IPS DF 19.7 (cell line): ENCODE data around the gene KRABD2.
"Not testable (repeated sequence)": the region's sequence is repeated elsewhere in the genome, so short reads cannot be mapped to it uniquely, and the experiment has no call there.

Source experiments
- DNase-seq: peaks from one replicate; pipeline ENCODE4 v3.0.0-alpha.2; 2013; ENCODE audit warnings: low read depth, low spot score

Gene KRABD2

GRCh38 chr17:8360751-8361150, 15.8 kb downstream of the KRABD2 start:
- no peak for DNase-seq

- DNase-seq = no peak
These were observed 16.2 kb downstream of the KRABD2 start for GRCh38 chr17:8360260-8360659.

- no peak for DNase-seq
These were observed 16.7 kb downstream of the KRABD2 start for GRCh38 chr17:8359769-8360168.

GRCh38 chr17:8357910-8358309, 18.6 kb downstream of the KRABD2 start:
- no peak for DNase-seq

GRCh38 chr17:8354236-8354635, 22.3 kb downstream of the KRABD2 start:
- no peak for DNase-seq

- DNase-seq = no peak
These were observed 22.8 kb downstream of the KRABD2 start for GRCh38 chr17:8353736-8354135.

- no peak for DNase-seq
These were observed 26.2 kb downstream of the KRABD2 start for GRCh38 chr17:8350339-8350738.

GRCh38 chr17:8347001-8347400, 29.5 kb downstream of the KRABD2 start:
- DNase-seq = not testable (repeated sequence)

- no peak for DNase-seq
These were observed 30.4 kb downstream of the KRABD2 start for GRCh38 chr17:8345951-8346665.

- DNase-seq = no peak
These were observed 31.3 kb downstream of the KRABD2 start for GRCh38 chr17:8345052-8345690.

GRCh38 chr17:8341456-8341855, 35.0 kb downstream of the KRABD2 start:
- DNase-seq = no peak

GRCh38 chr17:8339540-8339939, 37.0 kb downstream of the KRABD2 start, which contains the start of gene ODF4:
Gene ODF4 (plus strand): TSS chr17:8339840. CDS start chr17:8340052, 212 bp downstream.
- no peak for DNase-seq

- DNase-seq = no peak
These were observed 37.8 kb downstream of the KRABD2 start for GRCh38 chr17:8338753-8339140.

- DNase-seq = no peak
These were observed 38.4 kb downstream of the KRABD2 start for GRCh38 chr17:8337802-8338752.

- no peak for DNase-seq
These were observed 43.2 kb downstream of the KRABD2 start for GRCh38 chr17:8333281-8333680.

- no peak for DNase-seq
These were observed 43.8 kb downstream of the KRABD2 start for GRCh38 chr17:8332688-8333087.

- no peak for DNase-seq
These were observed 44.4 kb downstream of the KRABD2 start for GRCh38 chr17:8332128-8332527.

GRCh38 chr17:8327303-8327649, 49.2 kb downstream of the KRABD2 start:
- no peak for DNase-seq
